Thyroid gland (tissue), 4 donors: ENCODE data around the gene BRD3. TPM values are rescaled to one million over a fixed set of nuclear protein-coding genes. Genes with fewer than 3 reads are reported as not detected.
A peak's percentile ranks its signal among the peaks of the same experiment; 100 is the strongest.

Source experiments
- DNase-seq, 2 donors: peaks; one replicate each; pipeline ENCODE4 v3.0.0-alpha.2; 2019
- H3K27ac ChIP-seq, 3 donors: fragments of 200-600 bp; sonication (generic); 1 replicate in 2 of 3; 2 replicates in 1 of 3; pipeline ENCODE4 v1.5.1; 2016 to 2019; ENCODE audit warnings: mild to moderate bottlenecking in 1 of 3, moderate library complexity in 1 of 3
- H3K27me3 ChIP-seq: fragments of 200-600 bp; sonication (generic); one replicate; pipeline ENCODE4 v1.5.1; 2019
- H3K36me3 ChIP-seq, 2 donors: fragments of 200-600 bp; sonication (generic); one replicate each; pipeline ENCODE4 v1.5.1; 2016 to 2019
- H3K4me1 ChIP-seq, 2 donors: fragments of 200-600 bp; sonication (generic); one replicate each; pipeline ENCODE4 v1.5.1; 2017 to 2019
- H3K4me3 ChIP-seq, 3 donors: fragments of 200-600 bp; sonication (generic); replicated peaks in 1 of 3; 1 replicate in 2 of 3; 2 replicates in 1 of 3; pipeline ENCODE4 v1.5.1; 2016; ENCODE audit warnings: mild to moderate bottlenecking in 1 of 3
- H3K9me3 ChIP-seq: fragments of 200-600 bp; sonication (generic); one replicate; pipeline ENCODE4 v1.5.1; 2017
- CTCF ChIP-seq, 6 experiments: fragments of 200-600 bp in 3 of 6; fragments of 450-650 bp in 3 of 6; sonication (generic) in 3 of 6; IDR thresholded peaks; one replicate each; pipeline ENCODE4 v1.5.1; 2016 to 2019; ENCODE audit warnings: antibody characterized with exemption in 6 of 6, mild to moderate bottlenecking in 2 of 6, inconsistent platforms in 1 of 6, moderate library complexity in 1 of 6
- POLR2A ChIP-seq, 2 donors: fragments of 450-650 bp; IDR thresholded peaks; one replicate each; pipeline ENCODE4 v1.6.1; 2017; ENCODE audit warnings: antibody characterized with exemption in 2 of 2, mild to moderate bottlenecking in 2 of 2, moderate library complexity in 1 of 2
- WGBS, 2 donors: methylation state at CpG; one replicate each; pipeline ENCODE4 v1.1.5; 2017; 5-methylcytosine and 5-hydroxymethylcytosine counted together
- intact Hi-C: fragments of 100-400 bp; cut with DNase I; formaldehyde crosslinking; loops from one replicate; pipeline ENCODE4 v1.15.1; 2023
- total RNA-seq, 4 donors: library from RNA; depleted of rRNA; stranded (reverse); fragments of >200 nt; gene quantifications; one replicate each; pipeline ENCODE4 v1.2.3, GENCODE V29; 2016

BRD3 gene
- total RNA-seq, 4 donors from 2014 or later, result 21.6 to 42.7 (median 28.7) TPM

GRCh38 chr9:134024828-134025605 lies 42.8 kb downstream of the BRD3 start, which contains the start of gene BRD3OS:
Gene BRD3OS, plus strand, starts transcription at chr9:134025481. Its CDS starts 1,267 bp downstream, at chr9:134026748.
- DNase-seq, result peak; percentile 97
- no peaks in the 10 kb centered on the region for H3K36me3 ChIP-seq
- H3K4me1 ChIP-seq, result peaks cover 8 to 10% of the 10 kb centered on the region in 2 donors
- intact Hi-C loops, result loop anchor here (5.0 kb wide), 1 partner anchor 42 kb away; the partner anchor contains the start of gene BRD3
- peak in 1 of 2 donors; percentile 57 for TF ChIP-seq POLR2A (IDR thresholded peaks at IDR 0.05)
- peak in 1 of 6 experiments; percentile 31 for TF ChIP-seq CTCF (IDR thresholded peaks at IDR 0.05)
- H3K27me3 ChIP-seq, result no peaks in the 10 kb centered on the region
- WGBS, 2 donors, result 12% methylated on average over 6 of the region's 43 CpGs
- peak within 1 kb of the TSS in 2 of 3 donors; percentile 40 to 56 for H3K27ac ChIP-seq
- no peaks in the 10 kb centered on the region for H3K9me3 ChIP-seq
- peak within 1 kb of the TSS; percentile 86 to 95 (median 87) for H3K4me3 ChIP-seq

- TF ChIP-seq POLR2A (IDR thresholded peaks at IDR 0.05) (no peak), CTCF (IDR thresholded peaks at IDR 0.05) (no peak)
- 82% methylated on average over 4 of the region's 4 CpGs for WGBS, 2 donors
- intact Hi-C loops, result no loop called here
- H3K27ac ChIP-seq, result peak overlapping the region in 1 of 3 donors; percentile 40
- DNase-seq, result no peak
- no peak overlapping the region for H3K4me3 ChIP-seq
- H3K4me1 ChIP-seq, result peaks cover 8 to 10% of the 10 kb centered on the region in 2 donors
- H3K27me3 ChIP-seq, result no peaks in the 10 kb centered on the region
- H3K36me3 ChIP-seq, result no peaks in the 10 kb centered on the region
- no peaks in the 10 kb centered on the region for H3K9me3 ChIP-seq
These were observed 43.5 kb downstream of the BRD3 start for GRCh38 chr9:134024214-134024792.

- Histone ChIP-seq H3K4me3 (no peak overlapping the region), H3K4me1 (peaks cover 0 to 5% of the 10 kb centered on the region in 2 donors), H3K9me3 (no peaks in the 10 kb centered on the region), H3K27me3 (no peaks in the 10 kb centered on the region), H3K27ac (peak overlapping the region in 1 of 3 donors; percentile 17), H3K36me3 (no peaks in the 10 kb centered on the region)
- TF ChIP-seq POLR2A (IDR thresholded peaks at IDR 0.05) (no peak), CTCF (IDR thresholded peaks at IDR 0.05) (no peak)
- WGBS, 2 donors, result 59 to 72% methylated on average over 2 of the region's 2 CpGs
- intact Hi-C loops, result no loop called here
- peak; percentile 28 to 48 for DNase-seq
These were observed 52.9 kb downstream of the BRD3 start for GRCh38 chr9:134014946-134015345.

- no peak for TF ChIP-seq CTCF (IDR thresholded peaks at IDR 0.05)
- no peak for TF ChIP-seq POLR2A (IDR thresholded peaks at IDR 0.05)
- WGBS, 2 donors, result 85 to 93% methylated on average over 6 of the region's 6 CpGs
- Histone ChIP-seq H3K36me3 (no peaks in the 10 kb centered on the region), H3K9me3 (no peaks in the 10 kb centered on the region), H3K27me3 (no peaks in the 10 kb centered on the region), H3K4me1 (peaks cover 0 to 13% of the 10 kb centered on the region in 2 donors), H3K4me3 (no peak overlapping the region), H3K27ac (no peak overlapping the region)
- no peak for DNase-seq
- intact Hi-C loops, result no loop called here
These were observed 56.4 kb downstream of the BRD3 start for GRCh38 chr9:134011401-134011800.
